Vagina (tissue), 2 donors: ENCODE results near the gene PLEKHG7. TPM values are rescaled to one million over a fixed set of nuclear protein-coding genes. Genes with fewer than 3 reads are reported as not detected.
"Not testable (repeated sequence)": the region's sequence is repeated elsewhere in the genome, so short reads cannot be mapped to it uniquely, and the experiment has no call there.

ENCODE experiments used
- DNase-seq, 2 donors: peaks; one replicate each; pipeline ENCODE4 v3.0.0-alpha.2; 2017; ENCODE audit errors: extremely low spot score in 2 of 2
- H3K27ac ChIP-seq: fragments of 200-600 bp; sonication (generic); one replicate; pipeline ENCODE4 v1.5.1; 2019
- H3K27me3 ChIP-seq: fragments of 200-600 bp; sonication (generic); one replicate; pipeline ENCODE4 v1.5.1; 2019
- H3K36me3 ChIP-seq, 2 donors: fragments of 200-600 bp; sonication (generic); one replicate each; pipeline ENCODE4 v1.5.1; 2017 to 2019
- H3K4me1 ChIP-seq: fragments of 200-600 bp; sonication (generic); one replicate; pipeline ENCODE4 v1.5.1; 2019
- H3K4me3 ChIP-seq, 2 donors: fragments of 200-600 bp; sonication (generic); 1 replicate in 1 of 2; 2 replicates in 1 of 2; pipeline ENCODE4 v1.5.1; 2016 to 2019
- H3K9me3 ChIP-seq: fragments of 200-600 bp; sonication (generic); one replicate; pipeline ENCODE4 v1.5.1; 2019
- POLR2A ChIP-seq, 2 donors: fragments of 450-650 bp; IDR thresholded peaks; one replicate each; pipeline ENCODE4 v1.6.1; 2017; ENCODE audit warnings: antibody characterized with exemption in 2 of 2, mild to moderate bottlenecking in 2 of 2, moderate library complexity in 2 of 2
- POLR2AphosphoS5 ChIP-seq, 2 donors: sonication (generic); formaldehyde crosslinking; IDR thresholded peaks; one replicate each; pipeline ENCODE4 v1.9.0; 2017; ENCODE audit warnings: antibody characterized with exemption in 2 of 2, mild to moderate bottlenecking in 2 of 2, low read depth in 1 of 2; ENCODE audit not compliant: insufficient read depth in 1 of 2
- intact Hi-C: fragments of 100-400 bp; cut with DNase I; formaldehyde crosslinking; loops from one replicate; pipeline ENCODE4 v1.15.1; 2023
- total RNA-seq: library from RNA; depleted of rRNA; stranded (reverse); fragments of >200 nt; gene quantifications from one replicate; pipeline ENCODE4 v1.2.3, GENCODE V29; 2016
- TF ChIP-seq, protein P1 (sequence below), 3 experiments: fragments of 450-650 bp in 2 of 3; fragments of 200-600 bp in 1 of 3; sonication (generic) in 1 of 3; IDR thresholded peaks; one replicate each; pipeline ENCODE4 v1.5.1; 2017 to 2019; ENCODE audit warnings: antibody characterized with exemption in 3 of 3, mild to moderate bottlenecking in 2 of 3, moderate library complexity in 2 of 3

The PLEKHG7 gene, protein sequence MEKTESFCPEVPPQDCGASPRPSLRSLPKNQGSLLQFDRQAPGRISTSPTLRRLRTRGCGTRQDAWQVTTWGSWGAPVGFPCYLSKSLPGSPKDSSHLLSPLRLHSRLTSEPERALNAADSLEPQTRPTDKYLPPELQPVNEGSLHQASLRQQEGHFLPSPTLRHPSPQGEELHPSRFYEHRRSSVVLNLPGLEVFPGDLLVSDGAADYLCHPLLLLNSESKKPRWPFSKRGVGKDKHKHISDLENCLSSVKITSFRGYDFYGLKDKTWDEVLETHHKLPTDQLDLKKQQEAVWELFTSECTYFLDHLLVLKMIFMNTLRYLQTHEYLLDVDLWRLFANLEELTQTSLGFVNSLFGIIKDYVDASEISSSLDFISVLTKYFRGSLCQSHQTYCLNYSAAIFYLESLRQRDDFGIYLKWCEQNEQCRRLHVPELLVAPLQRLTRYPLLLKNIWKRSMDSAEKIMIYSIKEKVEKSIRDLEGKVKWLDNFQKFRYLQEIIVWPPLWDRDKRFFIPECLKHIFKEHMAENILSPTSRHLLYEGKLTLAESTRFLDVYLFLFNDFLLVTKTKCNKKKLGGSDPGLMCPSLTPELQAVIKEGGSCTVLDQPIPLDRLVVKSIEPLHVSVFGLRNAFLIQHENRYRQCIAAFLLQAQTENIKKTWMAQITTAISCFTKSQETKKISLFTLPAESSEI
- total RNA-seq: not detected

DNA sequence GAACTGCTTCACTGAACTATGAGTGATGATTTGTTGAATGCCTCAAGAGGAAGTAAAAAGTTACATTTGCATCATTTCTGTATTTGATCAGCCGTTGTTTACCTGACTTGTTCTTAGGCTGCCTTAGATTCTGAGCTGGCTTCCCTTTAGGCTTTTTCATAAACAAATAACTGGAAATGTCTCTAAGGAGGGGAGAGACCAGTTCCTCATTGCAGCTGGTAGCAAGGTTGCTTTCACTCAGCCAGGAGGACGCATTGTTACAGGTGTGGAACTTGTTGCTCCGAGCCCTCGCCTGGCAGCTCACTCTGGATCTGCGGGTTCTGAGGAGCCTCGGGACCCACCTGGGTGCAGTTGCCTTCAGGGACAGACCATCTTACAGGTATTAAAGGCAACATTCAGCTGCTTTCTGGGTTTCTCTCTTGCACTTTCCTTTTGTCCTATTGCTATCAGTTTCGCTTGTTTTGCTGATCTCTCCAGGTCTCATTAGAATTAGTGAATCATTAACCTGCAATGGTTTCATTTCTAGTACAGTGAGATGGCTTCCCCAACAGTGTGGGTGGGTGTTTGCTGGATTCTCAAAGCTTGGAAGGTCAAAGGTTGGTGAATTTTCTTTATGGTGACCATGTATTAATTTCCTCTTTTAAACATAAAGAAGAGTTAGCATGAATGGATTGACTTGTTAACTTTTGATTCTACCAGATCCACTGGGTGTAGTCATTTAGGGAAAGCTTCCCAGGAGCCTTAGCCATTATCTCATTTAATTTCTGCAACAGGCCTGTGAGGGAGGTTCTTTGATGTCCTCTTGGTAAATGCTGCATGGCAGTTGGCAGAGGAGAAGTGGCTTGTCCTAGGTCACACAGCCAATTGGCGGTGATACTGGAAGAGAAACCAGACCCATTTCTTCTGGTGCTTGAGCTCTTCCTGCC lies at the start of gene PLEKHG7:
Gene PLEKHG7 (plus strand): TSS at position 236 of the 926 bp plus-strand sequence. CDS start 3,643 bp downstream, outside the sequence.
- no peaks in the 10 kb centered on the region for H3K27me3 ChIP-seq
- no peak for TF ChIP-seq POLR2AphosphoS5 (IDR thresholded peaks at IDR 0.05; ENCODE audit: insufficient read depth in 1 of 2, low read depth in 1 of 2)
- no peak for TF ChIP-seq POLR2A (IDR thresholded peaks at IDR 0.05)
- TF ChIP-seq, protein P1, sequence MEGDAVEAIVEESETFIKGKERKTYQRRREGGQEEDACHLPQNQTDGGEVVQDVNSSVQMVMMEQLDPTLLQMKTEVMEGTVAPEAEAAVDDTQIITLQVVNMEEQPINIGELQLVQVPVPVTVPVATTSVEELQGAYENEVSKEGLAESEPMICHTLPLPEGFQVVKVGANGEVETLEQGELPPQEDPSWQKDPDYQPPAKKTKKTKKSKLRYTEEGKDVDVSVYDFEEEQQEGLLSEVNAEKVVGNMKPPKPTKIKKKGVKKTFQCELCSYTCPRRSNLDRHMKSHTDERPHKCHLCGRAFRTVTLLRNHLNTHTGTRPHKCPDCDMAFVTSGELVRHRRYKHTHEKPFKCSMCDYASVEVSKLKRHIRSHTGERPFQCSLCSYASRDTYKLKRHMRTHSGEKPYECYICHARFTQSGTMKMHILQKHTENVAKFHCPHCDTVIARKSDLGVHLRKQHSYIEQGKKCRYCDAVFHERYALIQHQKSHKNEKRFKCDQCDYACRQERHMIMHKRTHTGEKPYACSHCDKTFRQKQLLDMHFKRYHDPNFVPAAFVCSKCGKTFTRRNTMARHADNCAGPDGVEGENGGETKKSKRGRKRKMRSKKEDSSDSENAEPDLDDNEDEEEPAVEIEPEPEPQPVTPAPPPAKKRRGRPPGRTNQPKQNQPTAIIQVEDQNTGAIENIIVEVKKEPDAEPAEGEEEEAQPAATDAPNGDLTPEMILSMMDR (IDR thresholded peaks at IDR 0.05): no peak
- no peak within 1 kb of the TSS for H3K27ac ChIP-seq
- H3K9me3 ChIP-seq: no peaks in the 10 kb centered on the region
- intact Hi-C loops: no loop called here
- H3K4me1 ChIP-seq: no peaks in the 10 kb centered on the region
- H3K36me3 ChIP-seq: no peaks in the 10 kb centered on the region
- no peak within 1 kb of the TSS for H3K4me3 ChIP-seq
- no peak for DNase-seq

DNA sequence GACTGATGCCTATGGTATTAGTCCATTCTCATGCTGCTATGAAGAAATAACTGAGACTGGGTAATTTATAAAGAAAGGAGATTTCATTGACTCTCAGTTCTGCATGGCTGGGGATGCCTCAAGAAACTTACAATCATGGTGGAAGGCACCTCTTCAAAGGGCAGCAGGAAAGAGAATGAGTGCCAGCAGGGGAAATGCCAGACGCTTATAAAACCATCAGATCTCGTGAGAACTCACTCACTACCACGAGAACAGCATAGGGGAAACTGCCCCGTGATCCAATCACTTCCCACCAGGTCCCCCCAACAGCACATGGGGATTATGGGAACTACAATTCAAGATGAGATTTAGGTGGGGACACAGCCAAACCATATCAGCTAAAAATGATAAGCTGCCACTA lies 48.5 kb upstream of the PLEKHG7 start:
- not testable (repeated sequence) for H3K27me3 ChIP-seq, DNase-seq

DNA sequence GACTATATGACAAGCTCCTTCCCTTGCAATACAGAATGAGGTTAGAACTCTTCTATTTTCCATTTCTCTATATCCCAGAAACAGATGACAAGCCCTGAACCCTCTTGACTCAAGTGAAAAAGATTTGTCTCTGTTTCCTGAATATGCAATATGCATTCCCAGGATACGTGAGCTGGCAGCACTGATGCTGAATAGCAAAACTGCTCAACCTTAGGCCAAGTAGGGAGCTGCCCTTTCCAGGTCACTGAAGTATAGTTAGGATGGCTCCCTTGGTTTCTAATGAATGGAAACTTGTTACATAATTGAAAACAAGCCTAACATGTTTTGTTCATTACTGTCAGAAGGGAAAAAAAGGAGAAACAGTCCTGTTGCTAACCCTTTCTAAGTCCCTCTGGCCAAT lies 47.9 kb upstream of the PLEKHG7 start:
- no peaks in the 10 kb centered on the region for H3K27me3 ChIP-seq
- H3K27ac ChIP-seq: no peak overlapping the region
- H3K9me3 ChIP-seq: no peaks in the 10 kb centered on the region
- H3K36me3 ChIP-seq: no peaks in the 10 kb centered on the region
- TF ChIP-seq, protein P1 (IDR thresholded peaks at IDR 0.05): no peak
- TF ChIP-seq POLR2AphosphoS5 (IDR thresholded peaks at IDR 0.05; ENCODE audit: insufficient read depth in 1 of 2, low read depth in 1 of 2): no peak
- TF ChIP-seq POLR2A (IDR thresholded peaks at IDR 0.05): no peak
- no peak for DNase-seq
- H3K4me1 ChIP-seq: peaks cover 10% of the 10 kb centered on the region
- no peak overlapping the region for H3K4me3 ChIP-seq
- intact Hi-C loops: no loop called here

More for the DNA sequence above, 48.5 kb upstream of the PLEKHG7 start:
- intact Hi-C loops, H3K36me3 ChIP-seq, H3K27ac ChIP-seq, H3K9me3 ChIP-seq, H3K4me3 ChIP-seq: not testable (repeated sequence)
- peaks cover 17% of the 10 kb centered on the region for H3K4me1 ChIP-seq

DNA sequence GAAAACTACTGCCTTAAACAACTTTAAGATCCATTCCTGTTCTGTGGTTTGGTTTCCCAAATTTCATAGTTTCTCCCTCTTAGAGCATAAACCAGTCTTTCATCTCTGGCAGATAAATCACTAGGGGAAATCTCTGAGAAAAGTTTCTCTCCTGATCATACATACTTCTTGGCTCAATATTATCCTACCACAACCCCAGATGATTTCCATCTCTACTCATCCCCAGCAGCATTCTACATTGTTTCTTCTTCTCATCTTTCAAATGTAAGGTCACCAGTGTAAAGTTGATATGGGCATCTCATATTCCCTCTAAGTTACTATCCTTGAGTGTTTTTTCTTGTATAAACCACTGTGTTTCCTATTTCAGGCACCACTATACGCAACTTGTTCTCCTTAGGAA lies 45.9 kb upstream of the PLEKHG7 start:
- TF ChIP-seq, protein P1 (IDR thresholded peaks at IDR 0.05): no peak
- TF ChIP-seq POLR2AphosphoS5 (IDR thresholded peaks at IDR 0.05; ENCODE audit: insufficient read depth in 1 of 2, low read depth in 1 of 2) (no peak), POLR2A (IDR thresholded peaks at IDR 0.05) (no peak)
- intact Hi-C loops: no loop called here
- Histone ChIP-seq H3K27ac (no peak overlapping the region), H3K9me3 (no peaks in the 10 kb centered on the region), H3K36me3 (no peaks in the 10 kb centered on the region), H3K4me1 (peaks cover 7% of the 10 kb centered on the region), H3K4me3 (no peak overlapping the region), H3K27me3 (no peaks in the 10 kb centered on the region)
- no peak for DNase-seq

DNA sequence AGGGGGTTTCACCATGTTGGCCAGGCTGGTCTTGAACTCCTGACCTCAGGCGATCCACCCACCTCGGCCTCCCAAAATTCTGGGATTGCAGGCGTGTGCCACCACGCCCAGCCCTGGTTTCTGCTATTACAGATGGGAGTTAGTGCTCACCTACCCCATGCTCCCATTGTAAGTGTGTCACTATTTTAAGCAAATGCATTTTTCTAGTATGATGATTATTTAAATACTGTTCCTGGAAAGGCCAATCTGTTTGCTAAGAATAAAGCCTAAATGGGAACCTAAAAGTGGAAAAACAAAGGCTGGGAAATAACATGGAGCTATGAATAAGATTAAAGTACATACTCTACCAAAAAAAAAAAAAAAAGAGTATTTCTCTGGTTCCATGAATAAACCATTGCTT lies 45.0 kb upstream of the PLEKHG7 start:
- peaks cover 7% of the 10 kb centered on the region for H3K4me1 ChIP-seq
- H3K4me3 ChIP-seq: no peak overlapping the region
- H3K36me3 ChIP-seq: no peaks in the 10 kb centered on the region
- TF ChIP-seq POLR2AphosphoS5 (IDR thresholded peaks at IDR 0.05; ENCODE audit: insufficient read depth in 1 of 2, low read depth in 1 of 2) (no peak), POLR2A (IDR thresholded peaks at IDR 0.05) (no peak)
- TF ChIP-seq, protein P1 (IDR thresholded peaks at IDR 0.05): no peak
- no peaks in the 10 kb centered on the region for H3K9me3 ChIP-seq
- intact Hi-C loops: no loop called here
- H3K27ac ChIP-seq: no peak overlapping the region
- no peak for DNase-seq
- no peaks in the 10 kb centered on the region for H3K27me3 ChIP-seq
